Retinal pigment epithelial cell (primary cell): ENCODE measurements around the gene MSI2.

Source experiments
- DNase-seq: peaks from one replicate; pipeline ENCODE4 v3.0.0-alpha.2; 2010; ENCODE audit warnings: low read depth
- H3K4me3 ChIP-seq: 2 replicates; pipeline ENCODE4 v1.5.1; 2011; ENCODE audit warnings: mild to moderate bottlenecking, low read length, control low read depth, moderate library complexity
- CTCF ChIP-seq: conservative IDR thresholded peaks from 2 replicates; pipeline ENCODE4 v1.5.1; 2011; ENCODE audit warnings: low read depth, low read length, control low read depth, inconsistent platforms

Gene MSI2

GRCh38 chr17:57260325-57261083, 4.2 kb downstream of the MSI2 start:
- DNase-seq, result no peak
- TF ChIP-seq CTCF, result no peak
- H3K4me3 ChIP-seq, result no peak overlapping the region

GRCh38 chr17:57261084-57261461, 4.8 kb downstream of the MSI2 start:
- no peak for DNase-seq
- H3K4me3 ChIP-seq, result no peak overlapping the region
- no peak for TF ChIP-seq CTCF

GRCh38 chr17:57262557-57262956, 6.2 kb downstream of the MSI2 start:
- DNase-seq, result no peak
- TF ChIP-seq CTCF, result no peak
- H3K4me3 ChIP-seq, result no peak overlapping the region

- H3K4me3 ChIP-seq, result no peak overlapping the region
- DNase-seq, result no peak
- no peak for TF ChIP-seq CTCF
Measured at GRCh38 chr17:57264250-57264649, 7.9 kb downstream of the MSI2 start.

GRCh38 chr17:57264776-57265175, 8.5 kb downstream of the MSI2 start:
- no peak for DNase-seq
- no peak for TF ChIP-seq CTCF
- H3K4me3 ChIP-seq, result no peak overlapping the region

- DNase-seq, result no peak
- TF ChIP-seq CTCF, result no peak
- no peak overlapping the region for H3K4me3 ChIP-seq
Measured at GRCh38 chr17:57266902-57267311, 10.6 kb downstream of the MSI2 start.

GRCh38 chr17:57268181-57268580, 11.9 kb downstream of the MSI2 start:
- TF ChIP-seq CTCF, result no peak
- no peak overlapping the region for H3K4me3 ChIP-seq
- DNase-seq, result no peak
